ENCODE data around the gene PAPOLA. TPM values are rescaled to one million over a fixed set of nuclear protein-coding genes. Genes with fewer than 3 reads are reported as not detected.

Gene PAPOLA
- total RNA-seq, 1 donor from 2014 or later, result 102 TPM

GRCh38 chr14:96589577-96589976, 87.4 kb downstream of the PAPOLA start:
- TF ChIP-seq, protein P1, sequence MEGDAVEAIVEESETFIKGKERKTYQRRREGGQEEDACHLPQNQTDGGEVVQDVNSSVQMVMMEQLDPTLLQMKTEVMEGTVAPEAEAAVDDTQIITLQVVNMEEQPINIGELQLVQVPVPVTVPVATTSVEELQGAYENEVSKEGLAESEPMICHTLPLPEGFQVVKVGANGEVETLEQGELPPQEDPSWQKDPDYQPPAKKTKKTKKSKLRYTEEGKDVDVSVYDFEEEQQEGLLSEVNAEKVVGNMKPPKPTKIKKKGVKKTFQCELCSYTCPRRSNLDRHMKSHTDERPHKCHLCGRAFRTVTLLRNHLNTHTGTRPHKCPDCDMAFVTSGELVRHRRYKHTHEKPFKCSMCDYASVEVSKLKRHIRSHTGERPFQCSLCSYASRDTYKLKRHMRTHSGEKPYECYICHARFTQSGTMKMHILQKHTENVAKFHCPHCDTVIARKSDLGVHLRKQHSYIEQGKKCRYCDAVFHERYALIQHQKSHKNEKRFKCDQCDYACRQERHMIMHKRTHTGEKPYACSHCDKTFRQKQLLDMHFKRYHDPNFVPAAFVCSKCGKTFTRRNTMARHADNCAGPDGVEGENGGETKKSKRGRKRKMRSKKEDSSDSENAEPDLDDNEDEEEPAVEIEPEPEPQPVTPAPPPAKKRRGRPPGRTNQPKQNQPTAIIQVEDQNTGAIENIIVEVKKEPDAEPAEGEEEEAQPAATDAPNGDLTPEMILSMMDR (IDR thresholded peaks at IDR 0.05; ENCODE audit: insufficient read depth, low read length, poor library complexity, severe bottlenecking), result no peak
- DNase-seq (ENCODE audit: low read depth), result no peak

DNA sequence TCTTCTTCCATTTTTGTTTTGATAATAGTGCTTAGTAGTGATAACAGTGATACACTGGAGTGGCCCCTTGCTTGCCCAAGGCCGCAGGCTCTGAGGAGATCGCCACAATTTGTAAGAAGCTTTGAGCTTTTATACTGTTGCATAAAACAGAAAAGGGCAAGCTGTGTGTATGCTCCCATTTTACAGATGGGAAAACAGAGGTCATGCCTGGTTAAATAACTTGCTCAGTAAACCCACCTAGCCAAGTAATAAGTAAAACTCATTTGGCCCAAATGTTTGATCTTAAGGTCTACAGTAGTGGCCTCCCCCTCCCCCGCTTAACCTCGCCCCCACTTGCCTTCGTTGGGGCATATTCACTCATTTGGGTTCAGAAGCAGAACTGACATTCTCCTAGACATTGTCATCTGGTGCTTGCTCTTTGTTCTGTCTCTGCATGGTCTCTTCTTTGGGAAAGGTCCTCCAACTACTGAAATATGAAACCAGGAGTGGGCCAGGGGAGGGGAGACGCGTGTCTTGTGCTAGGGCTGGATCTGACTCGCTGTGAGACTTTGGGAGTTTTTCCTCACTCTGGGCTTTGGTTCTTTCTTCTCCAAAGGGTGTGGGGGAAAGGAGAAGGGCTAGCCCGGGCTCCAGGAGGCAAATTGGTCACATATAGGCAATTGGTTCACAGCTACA, 88.1 kb downstream of the PAPOLA start:
- peaks cover 22% of the 10 kb centered on the region for H3K27me3 ChIP-seq (ENCODE audit: control insufficient read depth, insufficient read depth, low read length)
- TF ChIP-seq, protein P1 (IDR thresholded peaks at IDR 0.05; ENCODE audit: insufficient read depth, low read length, poor library complexity, severe bottlenecking), result no peak
- H3K36me3 ChIP-seq (ENCODE audit: control insufficient read depth, insufficient read depth, low read length), result no peaks in the 10 kb centered on the region
- no peak overlapping the region for H3K4me3 ChIP-seq (ENCODE audit: low read depth, low read length)
- no peak for DNase-seq (ENCODE audit: low read depth)

More at GRCh38 chr14:96589577-96589976, 87.4 kb downstream of the PAPOLA start:
- Histone ChIP-seq H3K36me3 (ENCODE audit: control insufficient read depth, insufficient read depth, low read length) (no peaks in the 10 kb centered on the region), H3K4me3 (ENCODE audit: low read depth, low read length) (no peak overlapping the region), H3K27me3 (ENCODE audit: control insufficient read depth, insufficient read depth, low read length) (peaks cover 27% of the 10 kb centered on the region)

GRCh38 chr14:96592591-96593386, 90.6 kb downstream of the PAPOLA start:
- TF ChIP-seq, protein P1 (IDR thresholded peaks at IDR 0.05; ENCODE audit: insufficient read depth, low read length, poor library complexity, severe bottlenecking), result no peak
- H3K27me3 ChIP-seq (ENCODE audit: control insufficient read depth, insufficient read depth, low read length), result peaks cover 15% of the 10 kb centered on the region
- no peaks in the 10 kb centered on the region for H3K36me3 ChIP-seq (ENCODE audit: control insufficient read depth, insufficient read depth, low read length)
- H3K4me3 ChIP-seq (ENCODE audit: low read depth, low read length), result peak overlapping the region; percentile 40
- DNase-seq (ENCODE audit: low read depth), result no peak

DNA sequence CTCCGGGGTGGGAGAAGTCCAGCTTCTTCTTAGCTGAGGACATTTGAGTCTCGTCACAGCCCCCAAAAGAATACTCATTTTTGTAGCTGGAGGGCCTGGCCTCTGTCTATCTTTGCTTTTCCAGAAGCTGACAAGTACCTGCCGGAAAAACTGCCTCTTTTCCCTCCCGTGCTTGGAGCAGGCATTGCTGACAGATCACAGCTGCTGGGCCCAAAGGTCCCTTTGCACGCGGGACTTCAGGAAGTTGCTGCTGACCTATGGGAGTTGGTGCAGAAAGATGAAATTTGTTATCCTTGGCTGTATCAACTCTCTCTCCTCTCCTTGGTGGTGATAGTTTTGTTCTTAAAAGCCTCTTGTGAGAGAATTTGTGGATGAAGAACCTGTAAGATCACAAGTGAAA, 92.8 kb downstream of the PAPOLA start:
- Histone ChIP-seq H3K27me3 (ENCODE audit: control insufficient read depth, insufficient read depth, low read length) (peaks cover 16% of the 10 kb centered on the region), H3K4me3 (ENCODE audit: low read depth, low read length) (no peak overlapping the region), H3K36me3 (ENCODE audit: control insufficient read depth, insufficient read depth, low read length) (no peaks in the 10 kb centered on the region)
- no peak for DNase-seq (ENCODE audit: low read depth)
- TF ChIP-seq, protein P1 (IDR thresholded peaks at IDR 0.05; ENCODE audit: insufficient read depth, low read length, poor library complexity, severe bottlenecking), result no peak

DNA sequence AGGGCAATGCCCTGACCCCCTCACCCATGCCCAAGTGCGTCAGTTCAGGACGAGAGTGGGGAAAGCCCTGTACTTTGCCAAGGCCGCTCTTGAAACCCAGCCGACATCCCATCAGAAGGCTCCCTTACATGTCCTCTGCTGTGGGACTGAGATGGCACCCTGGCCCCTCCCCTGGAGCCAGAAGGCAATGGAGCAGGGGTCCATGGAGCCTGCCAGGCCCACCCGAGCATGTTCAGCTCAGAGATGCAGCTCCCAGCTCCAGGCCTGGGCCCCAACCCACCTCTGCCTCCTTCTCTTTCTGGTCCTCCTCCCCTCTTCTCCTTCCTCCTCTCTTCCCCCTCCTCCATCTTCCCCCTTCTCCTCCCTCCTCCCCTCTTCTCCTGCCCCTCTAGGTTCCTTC, 95.5 kb downstream of the PAPOLA start:
- peaks cover 11% of the 10 kb centered on the region for H3K27me3 ChIP-seq (ENCODE audit: control insufficient read depth, insufficient read depth, low read length)
- no peak overlapping the region for H3K4me3 ChIP-seq (ENCODE audit: low read depth, low read length)
- no peak for DNase-seq (ENCODE audit: low read depth)
- TF ChIP-seq, protein P1 (IDR thresholded peaks at IDR 0.05; ENCODE audit: insufficient read depth, low read length, poor library complexity, severe bottlenecking), result no peak
- no peaks in the 10 kb centered on the region for H3K36me3 ChIP-seq (ENCODE audit: control insufficient read depth, insufficient read depth, low read length)

Measured in kidney epithelial cell (primary cell).